Endothelial cell (in vitro differentiated cells): ENCODE results near the gene RIPOR1. TPM values are rescaled to one million over a fixed set of nuclear protein-coding genes. Genes with fewer than 3 reads are reported as not detected.

Source experiments
- DNase-seq: peaks from one replicate; pipeline ENCODE4 v3.0.0; 2021; ENCODE audit warnings: low spot score
- H3K27ac Mint-ChIP-seq: one replicate; pipeline ENCODE4 v1.8.0; 2021; ENCODE audit warnings: mixed read lengths, inconsistent platforms; ENCODE audit not compliant: unreplicated experiment
- H3K27me3 Mint-ChIP-seq: one replicate; pipeline ENCODE4 v1.8.0; 2021; ENCODE audit warnings: mild to moderate bottlenecking, moderate library complexity, mixed read lengths, inconsistent platforms; ENCODE audit not compliant: unreplicated experiment
- H3K36me3 Mint-ChIP-seq: one replicate; pipeline ENCODE4 v1.8.0; 2021; ENCODE audit warnings: mild to moderate bottlenecking, low read depth, mixed read lengths, inconsistent platforms; ENCODE audit not compliant: unreplicated experiment
- H3K4me1 Mint-ChIP-seq: one replicate; pipeline ENCODE4 v1.8.0; 2021; ENCODE audit warnings: mild to moderate bottlenecking, mixed read lengths, inconsistent platforms; ENCODE audit not compliant: unreplicated experiment
- H3K4me3 Mint-ChIP-seq: one replicate; pipeline ENCODE4 v1.8.0; 2021; ENCODE audit warnings: mild to moderate bottlenecking, mixed read lengths, inconsistent platforms; ENCODE audit not compliant: unreplicated experiment
- H3K9me3 Mint-ChIP-seq: one replicate; pipeline ENCODE4 v1.8.0; 2021; ENCODE audit warnings: mixed read lengths, inconsistent platforms; ENCODE audit not compliant: unreplicated experiment
- total RNA-seq: library from RNA; stranded (reverse); fragmentation: NEBNext Ultra II Directional; extraction: Animal tissue kit (Norgen Biotek cat#: 25700); gene quantifications from one replicate; pipeline ENCODE4 v1.2.1, GENCODE V29; 2021; ENCODE audit not compliant: unreplicated experiment
- TF ChIP-seq, protein P1 (sequence below): fragments of 200-600 bp; sonication (generic); IDR thresholded peaks from one replicate; pipeline ENCODE4 v1.5.0; 2021; ENCODE audit warnings: antibody characterized with exemption; ENCODE audit not compliant: unreplicated experiment

Gene RIPOR1
- total RNA-seq, 1 donor from 2014 or later = 184 TPM

DNA sequence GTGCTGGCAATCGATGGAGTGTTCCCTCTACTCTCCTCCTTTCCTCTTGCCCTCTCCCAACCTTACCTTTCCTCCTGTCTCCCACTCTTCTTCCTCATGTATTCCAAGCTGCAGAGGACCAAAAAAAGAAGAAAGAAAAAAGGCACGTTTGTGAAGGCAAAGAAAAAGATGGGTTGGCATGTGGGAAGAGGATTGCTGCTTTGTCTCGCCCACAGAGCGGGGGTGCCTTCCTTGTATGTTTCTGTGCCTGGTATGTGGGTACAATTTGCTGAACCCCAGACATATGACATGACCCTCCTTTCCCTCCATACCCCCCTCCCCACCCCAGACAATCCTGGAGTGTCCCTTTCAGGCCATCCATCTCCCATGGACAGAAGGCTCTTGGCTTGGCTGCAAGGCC lies 20.6 kb downstream of the RIPOR1 start:
- H3K4me1 Mint-ChIP-seq = peaks cover 28% of the 10 kb centered on the region
- peaks cover 24% of the 10 kb centered on the region for H3K27me3 Mint-ChIP-seq
- peaks cover 23% of the 10 kb centered on the region for H3K36me3 Mint-ChIP-seq
- DNase-seq = no peak
- H3K9me3 Mint-ChIP-seq = no peaks in the 10 kb centered on the region
- H3K27ac Mint-ChIP-seq = no peak overlapping the region
- TF ChIP-seq, protein P1, sequence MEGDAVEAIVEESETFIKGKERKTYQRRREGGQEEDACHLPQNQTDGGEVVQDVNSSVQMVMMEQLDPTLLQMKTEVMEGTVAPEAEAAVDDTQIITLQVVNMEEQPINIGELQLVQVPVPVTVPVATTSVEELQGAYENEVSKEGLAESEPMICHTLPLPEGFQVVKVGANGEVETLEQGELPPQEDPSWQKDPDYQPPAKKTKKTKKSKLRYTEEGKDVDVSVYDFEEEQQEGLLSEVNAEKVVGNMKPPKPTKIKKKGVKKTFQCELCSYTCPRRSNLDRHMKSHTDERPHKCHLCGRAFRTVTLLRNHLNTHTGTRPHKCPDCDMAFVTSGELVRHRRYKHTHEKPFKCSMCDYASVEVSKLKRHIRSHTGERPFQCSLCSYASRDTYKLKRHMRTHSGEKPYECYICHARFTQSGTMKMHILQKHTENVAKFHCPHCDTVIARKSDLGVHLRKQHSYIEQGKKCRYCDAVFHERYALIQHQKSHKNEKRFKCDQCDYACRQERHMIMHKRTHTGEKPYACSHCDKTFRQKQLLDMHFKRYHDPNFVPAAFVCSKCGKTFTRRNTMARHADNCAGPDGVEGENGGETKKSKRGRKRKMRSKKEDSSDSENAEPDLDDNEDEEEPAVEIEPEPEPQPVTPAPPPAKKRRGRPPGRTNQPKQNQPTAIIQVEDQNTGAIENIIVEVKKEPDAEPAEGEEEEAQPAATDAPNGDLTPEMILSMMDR = no peak
- H3K4me3 Mint-ChIP-seq = no peak overlapping the region

DNA sequence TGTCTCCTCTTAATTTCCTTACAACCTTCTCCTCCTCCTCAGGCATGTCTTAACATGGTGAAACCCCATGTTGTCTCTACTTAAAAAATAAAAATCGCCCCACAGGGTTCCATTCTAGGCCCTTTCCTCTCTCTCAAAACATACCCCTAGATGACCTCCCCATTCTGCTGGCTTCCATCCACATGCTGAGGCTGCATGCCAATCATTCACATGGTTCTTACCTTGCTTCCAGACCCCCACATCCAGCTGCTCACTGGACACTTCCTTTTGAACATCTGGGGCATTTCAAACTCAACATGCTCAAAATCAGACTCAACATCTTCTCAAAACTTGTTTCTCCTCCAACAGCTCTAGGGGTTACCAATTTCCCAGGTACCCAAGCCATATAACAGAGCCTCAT lies 21.3 kb downstream of the RIPOR1 start:
- Mint-ChIP-seq H3K27ac (peak overlapping the region; percentile 49), H3K9me3 (no peaks in the 10 kb centered on the region), H3K4me3 (peak overlapping the region; percentile 68), H3K27me3 (peaks cover 22% of the 10 kb centered on the region), H3K4me1 (peaks cover 28% of the 10 kb centered on the region), H3K36me3 (peaks cover 17% of the 10 kb centered on the region)
- TF ChIP-seq, protein P1 = no peak
- no peak for DNase-seq

DNA sequence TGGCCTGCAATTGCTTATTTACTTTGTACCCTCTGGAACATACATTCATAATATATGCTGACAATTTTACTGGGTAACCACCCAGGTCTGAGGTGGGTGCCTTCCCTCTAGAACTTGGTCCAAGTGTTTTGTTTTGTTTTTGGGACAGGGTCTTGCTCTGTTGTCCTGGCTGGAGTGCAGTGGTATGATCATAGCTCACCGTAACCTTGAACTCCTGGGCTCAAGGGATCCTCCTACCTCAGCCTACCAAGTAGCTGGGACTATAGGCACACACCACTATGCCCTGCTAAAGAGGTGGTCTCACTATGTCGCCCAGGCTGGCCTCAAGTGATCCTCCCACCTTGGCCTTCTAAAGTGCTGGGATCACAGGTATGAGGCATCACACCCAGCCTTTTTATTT lies 22.5 kb downstream of the RIPOR1 start:
- TF ChIP-seq, protein P1 = no peak
- H3K27ac Mint-ChIP-seq = no peak overlapping the region
- H3K36me3 Mint-ChIP-seq = peaks cover 14% of the 10 kb centered on the region
- H3K27me3 Mint-ChIP-seq = peaks cover 20% of the 10 kb centered on the region
- H3K9me3 Mint-ChIP-seq = no peaks in the 10 kb centered on the region
- peaks cover 26% of the 10 kb centered on the region for H3K4me1 Mint-ChIP-seq
- no peak for DNase-seq
- H3K4me3 Mint-ChIP-seq = no peak overlapping the region

DNA sequence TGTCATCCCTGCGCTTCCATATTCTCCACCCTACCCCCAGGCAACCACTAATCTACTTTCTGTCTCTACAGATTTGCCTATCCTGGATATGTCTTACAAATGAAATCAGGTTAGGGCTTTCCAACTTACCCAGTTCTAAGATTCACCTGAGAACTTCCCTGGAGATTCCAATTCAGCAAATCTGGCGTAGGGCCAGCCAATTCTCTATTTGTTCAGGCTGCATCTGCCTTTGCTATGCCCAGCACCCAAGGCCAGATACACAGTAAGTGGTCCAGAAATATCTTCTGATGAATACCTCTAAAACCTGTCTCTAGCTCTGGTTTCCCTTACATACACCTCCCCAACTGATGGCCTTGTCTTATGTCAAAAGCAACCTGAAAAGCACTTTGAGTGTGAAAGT lies 23.3 kb downstream of the RIPOR1 start:
- peak overlapping the region; percentile 33 for H3K4me3 Mint-ChIP-seq
- TF ChIP-seq, protein P1 = no peak
- H3K27me3 Mint-ChIP-seq = peaks cover 15% of the 10 kb centered on the region
- no peak overlapping the region for H3K27ac Mint-ChIP-seq
- peaks cover 17% of the 10 kb centered on the region for H3K4me1 Mint-ChIP-seq
- H3K36me3 Mint-ChIP-seq = peaks cover 9% of the 10 kb centered on the region
- DNase-seq = no peak
- no peaks in the 10 kb centered on the region for H3K9me3 Mint-ChIP-seq

DNA sequence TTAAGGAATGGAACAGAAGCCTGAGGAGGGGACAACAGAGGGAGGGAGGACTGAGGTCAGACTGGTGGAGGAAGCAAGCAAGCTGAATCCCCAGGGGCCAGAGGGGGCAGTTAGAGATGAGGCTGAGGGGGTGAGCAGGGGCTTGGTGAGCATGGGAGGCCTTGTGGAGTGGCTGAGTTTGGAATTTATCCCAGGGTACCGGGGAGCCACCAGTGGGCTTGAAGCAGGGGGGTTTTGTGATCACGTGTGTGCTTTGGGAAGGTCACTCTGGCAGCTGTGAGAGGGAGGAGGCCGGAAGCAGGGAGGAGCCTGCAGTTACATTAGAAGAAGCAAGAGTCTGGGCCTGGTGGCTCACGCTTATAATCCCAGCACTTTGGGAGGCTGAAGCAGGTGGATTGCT lies 23.8 kb downstream of the RIPOR1 start:
- no peak for DNase-seq
- Mint-ChIP-seq H3K27ac (no peak overlapping the region), H3K4me3 (peak overlapping the region; percentile 3), H3K36me3 (peaks cover 9% of the 10 kb centered on the region), H3K27me3 (peaks cover 14% of the 10 kb centered on the region), H3K4me1 (peaks cover 12% of the 10 kb centered on the region), H3K9me3 (no peaks in the 10 kb centered on the region)
- TF ChIP-seq, protein P1 = no peak
